Chondrocyte (in vitro differentiated cells): ENCODE data around the gene GTF2F1. TPM values are rescaled to one million over a fixed set of nuclear protein-coding genes. Genes with fewer than 3 reads are reported as not detected.

Source experiments
- DNase-seq: peaks from one replicate; pipeline ENCODE4 v3.0.0; 2021; ENCODE audit warnings: mixed read lengths, low spot score
- H3K27ac Mint-ChIP-seq: one replicate; pipeline ENCODE4 v1.8.0; 2021; ENCODE audit warnings: mild to moderate bottlenecking, moderate library complexity, mixed read lengths; ENCODE audit not compliant: unreplicated experiment
- H3K27me3 Mint-ChIP-seq: 2 replicates; pipeline ENCODE4 v1.8.0; 2021; ENCODE audit warnings: low read depth, mixed read lengths
- H3K36me3 Mint-ChIP-seq: 2 replicates; pipeline ENCODE4 v1.8.0; 2021; ENCODE audit warnings: low read depth, mixed read lengths
- H3K4me1 Mint-ChIP-seq: 2 replicates; pipeline ENCODE4 v1.8.0; 2021; ENCODE audit warnings: low read depth, mild to moderate bottlenecking, mixed read lengths
- H3K4me3 Mint-ChIP-seq: one replicate; pipeline ENCODE4 v1.8.0; 2021; ENCODE audit warnings: mild to moderate bottlenecking, moderate library complexity, mixed read lengths; ENCODE audit not compliant: unreplicated experiment
- H3K9me3 Mint-ChIP-seq: 2 replicates; pipeline ENCODE4 v1.8.0; 2021; ENCODE audit warnings: low read depth, mixed read lengths
- total RNA-seq: library from RNA; stranded (reverse); gene quantifications from 3 replicates; pipeline ENCODE4 v1.2.1, GENCODE V29; 2021
- TF ChIP-seq, protein P1 (sequence below): fragments of 200-600 bp; sonication (generic); IDR thresholded peaks from 2 replicates; pipeline ENCODE4 v1.5.0; 2021; ENCODE audit warnings: antibody characterized with exemption, mild to moderate bottlenecking, moderate library complexity

The GTF2F1 gene
- total RNA-seq, 1 donor from 2014 or later = 60.4 TPM

GRCh38 chr19:6415591-6416190 is 22.7 kb upstream of the GTF2F1 start:
- no peak overlapping the region for H3K4me3 Mint-ChIP-seq
- H3K36me3 Mint-ChIP-seq = peaks cover 13% of the 10 kb centered on the region
- H3K27me3 Mint-ChIP-seq = no peaks in the 10 kb centered on the region
- H3K27ac Mint-ChIP-seq = no peak overlapping the region
- TF ChIP-seq, protein P1, sequence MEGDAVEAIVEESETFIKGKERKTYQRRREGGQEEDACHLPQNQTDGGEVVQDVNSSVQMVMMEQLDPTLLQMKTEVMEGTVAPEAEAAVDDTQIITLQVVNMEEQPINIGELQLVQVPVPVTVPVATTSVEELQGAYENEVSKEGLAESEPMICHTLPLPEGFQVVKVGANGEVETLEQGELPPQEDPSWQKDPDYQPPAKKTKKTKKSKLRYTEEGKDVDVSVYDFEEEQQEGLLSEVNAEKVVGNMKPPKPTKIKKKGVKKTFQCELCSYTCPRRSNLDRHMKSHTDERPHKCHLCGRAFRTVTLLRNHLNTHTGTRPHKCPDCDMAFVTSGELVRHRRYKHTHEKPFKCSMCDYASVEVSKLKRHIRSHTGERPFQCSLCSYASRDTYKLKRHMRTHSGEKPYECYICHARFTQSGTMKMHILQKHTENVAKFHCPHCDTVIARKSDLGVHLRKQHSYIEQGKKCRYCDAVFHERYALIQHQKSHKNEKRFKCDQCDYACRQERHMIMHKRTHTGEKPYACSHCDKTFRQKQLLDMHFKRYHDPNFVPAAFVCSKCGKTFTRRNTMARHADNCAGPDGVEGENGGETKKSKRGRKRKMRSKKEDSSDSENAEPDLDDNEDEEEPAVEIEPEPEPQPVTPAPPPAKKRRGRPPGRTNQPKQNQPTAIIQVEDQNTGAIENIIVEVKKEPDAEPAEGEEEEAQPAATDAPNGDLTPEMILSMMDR = no peak
- no peak for DNase-seq
- H3K9me3 Mint-ChIP-seq = no peaks in the 10 kb centered on the region
- H3K4me1 Mint-ChIP-seq = no peaks in the 10 kb centered on the region

GRCh38 chr19:6414793-6415590 is 22.0 kb upstream of the GTF2F1 start:
- no peaks in the 10 kb centered on the region for H3K9me3 Mint-ChIP-seq
- DNase-seq = no peak
- no peak overlapping the region for H3K27ac Mint-ChIP-seq
- no peaks in the 10 kb centered on the region for H3K4me1 Mint-ChIP-seq
- no peak overlapping the region for H3K4me3 Mint-ChIP-seq
- H3K27me3 Mint-ChIP-seq = no peaks in the 10 kb centered on the region
- TF ChIP-seq, protein P1 = no peak
- H3K36me3 Mint-ChIP-seq = peaks cover 12% of the 10 kb centered on the region

DNA sequence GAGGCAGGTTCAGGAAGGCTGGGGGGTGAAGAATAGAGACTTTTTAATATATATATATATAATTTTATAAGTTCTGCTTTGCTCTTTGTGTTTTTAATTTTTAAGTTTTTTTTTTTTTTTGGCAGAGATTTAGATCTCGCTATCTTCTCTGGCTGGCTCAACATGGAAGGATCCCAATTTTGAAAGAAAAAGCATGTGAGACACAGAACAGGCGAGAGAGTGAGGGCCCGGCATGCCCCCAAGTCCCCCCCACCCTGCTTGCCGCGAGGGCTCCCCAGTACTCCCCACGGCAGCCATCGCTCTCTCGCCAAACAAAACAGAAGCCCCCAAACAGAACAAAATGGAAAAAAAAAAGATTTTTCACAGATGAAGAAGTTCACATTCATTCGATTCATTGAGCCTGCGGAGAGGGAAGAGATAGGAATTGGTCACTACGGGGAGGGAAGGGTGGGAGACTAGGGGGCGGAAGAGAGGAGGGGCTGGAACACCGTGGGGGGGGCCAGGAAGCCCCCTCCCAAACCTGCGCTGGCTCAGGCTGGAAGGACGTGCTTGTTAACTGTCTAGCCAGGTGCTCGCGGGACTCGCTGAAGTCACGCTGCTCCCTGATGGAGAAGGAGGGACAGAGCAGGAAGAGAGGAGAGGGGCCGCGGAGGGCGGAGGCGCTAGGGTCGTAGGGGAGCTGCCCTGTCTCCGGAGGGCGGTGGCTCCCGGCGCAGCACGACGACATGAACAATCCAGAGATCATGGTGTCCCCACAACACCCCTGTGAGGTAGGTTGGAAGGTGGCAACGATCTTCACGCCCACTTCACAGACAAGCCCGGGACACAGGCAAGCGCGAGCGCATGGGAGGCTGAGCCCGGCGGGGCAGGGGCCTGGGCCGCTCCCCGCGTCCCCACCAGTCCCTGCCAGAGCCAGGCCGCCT is 21.0 kb upstream of the GTF2F1 start:
- TF ChIP-seq, protein P1 = no peak
- Mint-ChIP-seq H3K4me3 (no peak overlapping the region), H3K36me3 (peaks cover 9% of the 10 kb centered on the region), H3K27me3 (no peaks in the 10 kb centered on the region), H3K9me3 (no peaks in the 10 kb centered on the region), H3K4me1 (no peaks in the 10 kb centered on the region), H3K27ac (no peak overlapping the region)
- no peak for DNase-seq

GRCh38 chr19:6413291-6413690 is 20.3 kb upstream of the GTF2F1 start:
- Mint-ChIP-seq H3K27me3 (no peaks in the 10 kb centered on the region), H3K27ac (no peak overlapping the region), H3K9me3 (no peaks in the 10 kb centered on the region), H3K4me1 (no peaks in the 10 kb centered on the region), H3K36me3 (peaks cover 7% of the 10 kb centered on the region), H3K4me3 (no peak overlapping the region)
- TF ChIP-seq, protein P1 = no peak
- DNase-seq = no peak
